ENCODE measurements around the gene TNFRSF6B.

DNA sequence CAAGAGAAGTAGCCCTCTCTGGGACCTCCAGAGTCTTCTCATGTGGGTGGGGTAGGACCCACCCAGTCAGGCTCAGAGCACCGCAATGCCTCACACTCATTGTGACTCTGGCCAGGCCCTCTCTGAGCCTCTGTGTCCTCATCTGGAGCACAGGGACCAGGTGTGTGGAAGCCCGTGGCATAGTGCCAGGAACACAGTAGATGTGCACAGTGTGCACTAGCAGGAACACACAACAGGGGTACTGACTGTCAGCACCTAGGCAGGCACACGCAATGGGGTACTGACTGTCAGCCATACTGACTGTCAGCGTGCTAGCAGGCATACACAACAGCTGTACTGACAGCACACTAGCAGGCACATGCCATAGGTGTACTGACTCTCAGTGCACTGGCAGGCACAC is 41.2 kb upstream of the TNFRSF6B start:
- TF ChIP-seq BHLHE40 (IDR thresholded peaks at IDR 0.05; ENCODE audit: low read depth, low read length) (no peak), RAD21 (IDR thresholded peaks at IDR 0.05; ENCODE audit: low read length) (no peak)
